ENCODE data around the gene DAAM2.

Gene DAAM2

GRCh38 chr6:39910164-39910563 lies 118.0 kb downstream of the DAAM2 start:
- DNase-seq (ENCODE audit: low spot score) = no peak

GRCh38 chr6:39910744-39911143 lies 118.6 kb downstream of the DAAM2 start:
- DNase-seq (ENCODE audit: low spot score) = no peak

GRCh38 chr6:39911513-39912125 lies 119.4 kb downstream of the DAAM2 start:
- no peak for DNase-seq (ENCODE audit: low spot score)

GRCh38 chr6:39912446-39912845 lies 120.3 kb downstream of the DAAM2 start:
- DNase-seq (ENCODE audit: low spot score) = no peak

GRCh38 chr6:39913391-39913916 lies 121.3 kb downstream of the DAAM2 start:
- DNase-seq (ENCODE audit: low spot score) = no peak

GRCh38 chr6:39914239-39914638 lies 122.1 kb downstream of the DAAM2 start:
- DNase-seq (ENCODE audit: low spot score) = no peak

- no peak for DNase-seq (ENCODE audit: low spot score)
Observed at GRCh38 chr6:39915866-39916265, 123.7 kb downstream of the DAAM2 start.

- no peak for DNase-seq (ENCODE audit: low spot score)
Observed at GRCh38 chr6:39917329-39917728, 125.2 kb downstream of the DAAM2 start.

- no peak for DNase-seq (ENCODE audit: low spot score)
Observed at GRCh38 chr6:39917981-39918380, 125.8 kb downstream of the DAAM2 start.

GRCh38 chr6:39918831-39919230 lies 126.7 kb downstream of the DAAM2 start:
- no peak for DNase-seq (ENCODE audit: low spot score)

GRCh38 chr6:39920157-39920556 lies 128.0 kb downstream of the DAAM2 start:
- DNase-seq (ENCODE audit: low spot score) = no peak

- DNase-seq (ENCODE audit: low spot score) = no peak
Observed at GRCh38 chr6:39922821-39923220, 130.6 kb downstream of the DAAM2 start.

GRCh38 chr6:39923394-39923793 lies 131.2 kb downstream of the DAAM2 start:
- no peak for DNase-seq (ENCODE audit: low spot score)

GRCh38 chr6:39923861-39924260 lies 131.7 kb downstream of the DAAM2 start:
- DNase-seq (ENCODE audit: low spot score) = no peak

GRCh38 chr6:39924283-39924682 lies 132.1 kb downstream of the DAAM2 start:
- DNase-seq (ENCODE audit: low spot score) = no peak

- no peak for DNase-seq (ENCODE audit: low spot score)
Observed at GRCh38 chr6:39925191-39925930, 133.2 kb downstream of the DAAM2 start.

GRCh38 chr6:39925931-39926290 lies 133.7 kb downstream of the DAAM2 start:
- DNase-seq (ENCODE audit: low spot score) = no peak

GRCh38 chr6:39926668-39927067 lies 134.5 kb downstream of the DAAM2 start:
- DNase-seq (ENCODE audit: low spot score) = no peak

- no peak for DNase-seq (ENCODE audit: low spot score)
Observed at GRCh38 chr6:39927159-39927558, 135.0 kb downstream of the DAAM2 start.

GRCh38 chr6:39929039-39929732 lies 137.0 kb downstream of the DAAM2 start:
- no peak for DNase-seq (ENCODE audit: low spot score)

- peak; percentile 17 for DNase-seq (ENCODE audit: low spot score)
Observed at GRCh38 chr6:39929733-39930461, 137.7 kb downstream of the DAAM2 start.

- no peak for DNase-seq (ENCODE audit: low spot score)
Observed at GRCh38 chr6:39930540-39930939, 138.4 kb downstream of the DAAM2 start.

All from kidney capillary endothelial cell (primary cell).